Nucleus accumbens (tissue), 56 donors: ENCODE measurements around the gene SHOC1.
"Not testable (repeated sequence)": the region's sequence is repeated elsewhere in the genome, so short reads cannot be mapped to it uniquely, and the experiment has no call there.

ENCODE experiments used
- DNase-seq, 56 donors: peaks; one replicate each; lab custom pipeline; 2025; lab: John Stamatoyannopoulos, UW

SHOC1 gene

GRCh38 chr9:111794835-111795556 lies at the start of gene SHOC1:
TSS of gene SHOC1 (minus strand) at chr9:111794937. CDS start at chr9:111791418, 3,519 bp downstream.
- DNase-seq = no peak

- no peak for DNase-seq
These were observed 49.2 kb upstream of the SHOC1 start for GRCh38 chr9:111843971-111844370.

GRCh38 chr9:111842313-111842712 lies 47.6 kb upstream of the SHOC1 start:
- no peak for DNase-seq

GRCh38 chr9:111840442-111840841 lies 45.7 kb upstream of the SHOC1 start:
- DNase-seq = no peak

GRCh38 chr9:111839987-111840386 lies 45.2 kb upstream of the SHOC1 start:
- DNase-seq = no peak

- no peak for DNase-seq
These were observed 44.6 kb upstream of the SHOC1 start for GRCh38 chr9:111839387-111839786.

GRCh38 chr9:111838439-111838838 lies 43.7 kb upstream of the SHOC1 start:
- DNase-seq = no peak

GRCh38 chr9:111836311-111836710 lies 41.6 kb upstream of the SHOC1 start:
- DNase-seq = no peak

- no peak for DNase-seq
These were observed 39.2 kb upstream of the SHOC1 start for GRCh38 chr9:111833941-111834340.

- no peak for DNase-seq
These were observed 37.7 kb upstream of the SHOC1 start for GRCh38 chr9:111832449-111832848.

GRCh38 chr9:111831371-111832108 lies 36.8 kb upstream of the SHOC1 start:
- peak in 6 of 56 donors; percentile 5 to 15 (median 5) for DNase-seq

GRCh38 chr9:111828193-111828592 lies 33.5 kb upstream of the SHOC1 start:
- no peak for DNase-seq

GRCh38 chr9:111825468-111826145 lies 30.9 kb upstream of the SHOC1 start:
- no peak for DNase-seq

GRCh38 chr9:111821006-111821528 lies 26.3 kb upstream of the SHOC1 start:
- no peak for DNase-seq

- no peak for DNase-seq
These were observed 24.6 kb upstream of the SHOC1 start for GRCh38 chr9:111819360-111819759.

- no peak for DNase-seq
These were observed 20.7 kb upstream of the SHOC1 start for GRCh38 chr9:111815285-111816070.

GRCh38 chr9:111812337-111812736 lies 17.6 kb upstream of the SHOC1 start:
- no peak for DNase-seq

- DNase-seq = no peak
These were observed 16.2 kb upstream of the SHOC1 start for GRCh38 chr9:111810908-111811307.

- DNase-seq = not testable (repeated sequence)
These were observed 15.7 kb upstream of the SHOC1 start for GRCh38 chr9:111810415-111810814.

- no peak for DNase-seq
These were observed 12.5 kb upstream of the SHOC1 start for GRCh38 chr9:111807197-111807596.
